CD4-positive, alpha-beta T cell (primary cell): ENCODE data around the gene ARHGDIB. TPM values are rescaled to one million over a fixed set of nuclear protein-coding genes. Genes with fewer than 3 reads are reported as not detected.

ENCODE experiments used
- ATAC-seq: fragments of 200-7000 bp; cut with Tn5 transposase; one replicate; pipeline ENCODE4 v1.10.0; 2022; ENCODE audit warnings: mild to moderate bottlenecking; ENCODE audit not compliant: poor library complexity
- CTCF ChIA-PET: fragments of 350-600 bp; sonication (Branson Sonifier 250); formaldehyde crosslinking; loops from one replicate; lab custom pipeline; 2021; ENCODE audit warnings: antibody characterized with exemption, inconsistent platforms; lab: Charles Lee
- POLR2A ChIA-PET: fragments of 350-600 bp; sonication (Branson Sonifier 250); formaldehyde crosslinking; loops from one replicate; lab custom pipeline; 2021; ENCODE audit warnings: antibody characterized with exemption, inconsistent platforms; lab: Charles Lee
- DNase-seq, 14 experiments: peaks; one replicate each; pipeline ENCODE4 v3.0.0-alpha.2; 2013 to 2020; ENCODE audit warnings: mixed read lengths in 2 of 14
- H3K27ac ChIP-seq, 2 donors: one replicate each; pipeline versions ENCODE4 v1.5.1 to v1.7.0; 2013; ENCODE audit warnings: low read length in 2 of 2, low read depth in 1 of 2, mild to moderate bottlenecking in 1 of 2
- H3K27me3 ChIP-seq, 2 experiments: 1 replicate in 1 of 2; 2 replicates in 1 of 2; pipeline versions ENCODE4 v1.6.1 to v1.7.0; 2013; ENCODE audit warnings: low read length in 2 of 2, control low read depth in 1 of 2, mild to moderate bottlenecking in 1 of 2, moderate library complexity in 1 of 2; ENCODE audit not compliant: insufficient read depth in 2 of 2, control insufficient read depth in 1 of 2
- H3K36me3 ChIP-seq: one replicate; pipeline ENCODE4 v1.6.1; 2013; ENCODE audit warnings: low read length, control low read depth; ENCODE audit not compliant: insufficient read depth
- H3K4me1 ChIP-seq: one replicate; pipeline ENCODE4 v1.6.1; 2013; ENCODE audit warnings: low read length, control low read depth; ENCODE audit not compliant: insufficient read depth
- H3K4me3 ChIP-seq: one replicate; pipeline ENCODE4 v1.5.1; 2013; ENCODE audit warnings: mild to moderate bottlenecking, low read length, moderate library complexity
- H3K9me3 ChIP-seq, 2 experiments: 1 replicate in 1 of 2; 2 replicates in 1 of 2; pipeline versions ENCODE4 v1.6.1 to v1.7.0; 2013; ENCODE audit warnings: low read length in 2 of 2, mild to moderate bottlenecking in 2 of 2, control low read depth in 1 of 2, moderate library complexity in 1 of 2; ENCODE audit not compliant: control insufficient read depth in 1 of 2, insufficient read depth in 1 of 2
- H3K27ac Mint-ChIP-seq: one replicate; pipeline ENCODE4 v1.8.0; 2020; ENCODE audit warnings: mixed read lengths
- H3K27me3 Mint-ChIP-seq: one replicate; pipeline ENCODE4 v1.8.0; 2021; ENCODE audit warnings: mixed read lengths
- H3K36me3 Mint-ChIP-seq: one replicate; pipeline ENCODE4 v1.8.0; 2021; ENCODE audit warnings: low read depth, mixed read lengths
- H3K4me1 Mint-ChIP-seq: one replicate; pipeline ENCODE4 v1.8.0; 2021; ENCODE audit warnings: low read depth, mixed read lengths
- H3K4me3 Mint-ChIP-seq: one replicate; pipeline ENCODE4 v1.8.0; 2020; ENCODE audit warnings: mild to moderate bottlenecking, mixed read lengths
- H3K9me3 Mint-ChIP-seq: one replicate; pipeline ENCODE4 v1.8.0; 2020; ENCODE audit warnings: mixed read lengths
- intact Hi-C, 2 experiments: fragments of 100-400 bp; cut with DNase I in 1 of 2; cut with micrococcal nuclease in 1 of 2; formaldehyde crosslinking; loops; one replicate each; pipeline versions ENCODE4 v1.15.1 to v1.9.0; 2023 to 2025; cut with DNase I, micrococcal nuclease
- total RNA-seq, 174 experiments: library from RNA in 2 of 174; stranded (reverse) in 2 of 174; gene quantifications; one replicate each; pipeline ENCODE4 v1.2.3 and lab custom pipeline; 2021 to 2026
- TF ChIP-seq, protein P1 (sequence below): fragments of 200-600 bp; IDR thresholded peaks from one replicate; pipeline ENCODE4 v1.8.0; 2022; ENCODE audit warnings: antibody characterized with exemption, mild to moderate bottlenecking

ARHGDIB gene
- total RNA-seq, 2 experiments from 2014 or later = 872 to 942 TPM

DNA sequence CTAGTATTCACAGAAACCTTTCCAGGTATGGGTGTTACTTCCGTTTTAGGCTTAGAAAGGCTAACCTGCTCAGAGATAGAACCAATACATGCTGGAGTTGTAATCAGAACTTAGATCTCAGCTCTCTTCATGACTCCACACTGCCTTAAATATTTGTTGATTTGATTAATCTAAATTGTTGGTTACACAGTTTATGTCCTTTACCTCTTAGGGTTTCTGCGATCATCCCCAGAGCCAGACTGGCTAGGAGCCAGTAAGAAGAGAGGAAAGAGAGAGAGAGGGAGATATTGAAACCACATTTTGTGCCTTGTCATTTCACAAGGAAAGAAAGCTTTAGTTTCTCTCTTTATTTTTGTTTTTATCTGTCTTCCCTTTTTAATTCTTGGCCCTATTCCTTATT, 58.9 kb downstream of the ARHGDIB start:
- DNase-seq (no peak), ATAC-seq (no peak)
- no peaks in the 10 kb centered on the region for H3K27me3 ChIP-seq
- Mint-ChIP-seq H3K27ac (no peak overlapping the region), H3K27me3 (no peaks in the 10 kb centered on the region), H3K4me3 (no peak overlapping the region), H3K4me1 (peaks cover 18% of the 10 kb centered on the region), H3K9me3 (no peaks in the 10 kb centered on the region), H3K36me3 (peaks cover 7% of the 10 kb centered on the region)
- no peaks in the 10 kb centered on the region for H3K36me3 ChIP-seq
- TF ChIP-seq, protein P1, sequence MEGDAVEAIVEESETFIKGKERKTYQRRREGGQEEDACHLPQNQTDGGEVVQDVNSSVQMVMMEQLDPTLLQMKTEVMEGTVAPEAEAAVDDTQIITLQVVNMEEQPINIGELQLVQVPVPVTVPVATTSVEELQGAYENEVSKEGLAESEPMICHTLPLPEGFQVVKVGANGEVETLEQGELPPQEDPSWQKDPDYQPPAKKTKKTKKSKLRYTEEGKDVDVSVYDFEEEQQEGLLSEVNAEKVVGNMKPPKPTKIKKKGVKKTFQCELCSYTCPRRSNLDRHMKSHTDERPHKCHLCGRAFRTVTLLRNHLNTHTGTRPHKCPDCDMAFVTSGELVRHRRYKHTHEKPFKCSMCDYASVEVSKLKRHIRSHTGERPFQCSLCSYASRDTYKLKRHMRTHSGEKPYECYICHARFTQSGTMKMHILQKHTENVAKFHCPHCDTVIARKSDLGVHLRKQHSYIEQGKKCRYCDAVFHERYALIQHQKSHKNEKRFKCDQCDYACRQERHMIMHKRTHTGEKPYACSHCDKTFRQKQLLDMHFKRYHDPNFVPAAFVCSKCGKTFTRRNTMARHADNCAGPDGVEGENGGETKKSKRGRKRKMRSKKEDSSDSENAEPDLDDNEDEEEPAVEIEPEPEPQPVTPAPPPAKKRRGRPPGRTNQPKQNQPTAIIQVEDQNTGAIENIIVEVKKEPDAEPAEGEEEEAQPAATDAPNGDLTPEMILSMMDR = no peak
- ChIA-PET POLR2A (no interaction called here), CTCF (interaction anchor here (1.6 kb wide), 1 partner anchor 8 kb away, joined by 3 read pairs; no protein-coding TSS in a partner anchor)
- no peak overlapping the region for H3K4me3 ChIP-seq
- H3K27ac ChIP-seq = no peak overlapping the region
- H3K9me3 ChIP-seq = no peaks in the 10 kb centered on the region
- intact Hi-C loops = no loop called here
- no peaks in the 10 kb centered on the region for H3K4me1 ChIP-seq

DNA sequence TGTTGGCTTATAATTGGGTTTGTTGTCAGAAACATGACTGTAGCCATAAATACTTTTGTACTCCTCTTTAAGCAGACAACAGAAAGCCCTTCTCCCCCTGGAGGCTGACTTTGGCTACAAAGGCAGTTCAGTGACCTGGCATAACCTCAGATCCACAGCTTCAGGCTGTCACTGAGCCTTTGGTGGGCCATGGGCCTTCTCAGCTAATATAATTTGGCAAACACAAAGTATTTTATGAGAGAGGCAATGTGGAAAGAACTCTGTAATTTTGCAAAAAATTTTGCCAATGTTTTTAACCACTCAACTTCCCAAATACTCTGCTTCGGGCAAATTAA, 60.2 kb downstream of the ARHGDIB start:
- Mint-ChIP-seq H3K27ac (no peak overlapping the region), H3K4me3 (no peak overlapping the region), H3K9me3 (no peaks in the 10 kb centered on the region), H3K36me3 (no peaks in the 10 kb centered on the region), H3K4me1 (peaks cover 18% of the 10 kb centered on the region), H3K27me3 (no peaks in the 10 kb centered on the region)
- no peaks in the 10 kb centered on the region for H3K27me3 ChIP-seq
- no peaks in the 10 kb centered on the region for H3K9me3 ChIP-seq
- ATAC-seq = no peak
- no peaks in the 10 kb centered on the region for H3K4me1 ChIP-seq
- H3K4me3 ChIP-seq = no peak overlapping the region
- ChIA-PET CTCF (interaction anchor here (0.6 kb wide), 1 partner anchor 21 kb away, joined by 3 read pairs; no protein-coding TSS in a partner anchor), POLR2A (no interaction called here)
- intact Hi-C loops = no loop called here
- H3K36me3 ChIP-seq = no peaks in the 10 kb centered on the region
- DNase-seq = no peak
- no peak overlapping the region for H3K27ac ChIP-seq
- TF ChIP-seq, protein P1 = no peak

DNA sequence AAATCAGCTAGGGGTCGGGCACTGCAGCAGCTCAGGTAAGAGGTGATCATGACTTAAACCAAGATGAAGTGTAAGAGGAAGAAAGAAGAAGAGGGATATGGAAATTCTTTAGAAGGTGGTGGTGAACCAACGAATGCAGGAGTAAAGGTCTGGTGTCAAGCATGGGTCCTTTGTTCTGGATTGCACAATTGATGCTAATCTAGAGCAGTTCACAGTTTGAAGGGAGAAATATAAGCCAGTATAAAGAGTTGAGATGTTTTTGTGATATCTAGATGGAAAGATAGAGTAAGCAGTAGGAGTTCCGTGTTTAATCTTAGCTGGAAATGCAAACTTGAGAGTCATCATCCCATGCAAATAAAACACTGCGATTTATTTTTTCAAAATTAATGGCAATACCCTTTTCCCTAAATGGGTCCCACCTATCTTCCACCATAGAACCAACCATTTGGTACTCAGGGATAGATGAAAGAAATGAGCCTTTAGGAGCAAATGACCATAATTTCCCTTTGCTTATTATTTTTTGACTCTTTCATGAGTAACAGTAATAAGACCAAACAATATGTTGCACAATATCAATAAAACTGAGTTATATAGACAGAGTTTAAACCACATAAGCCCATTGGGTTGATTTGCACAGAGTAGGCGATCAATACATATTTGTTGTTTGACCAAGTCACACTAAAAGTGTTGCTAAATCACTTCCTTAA, 60.7 kb downstream of the ARHGDIB start:
- POLR2A ChIA-PET = no interaction called here
- ATAC-seq (no peak), DNase-seq (no peak)
- TF ChIP-seq, protein P1 = no peak
- H3K4me3 Mint-ChIP-seq = no peak overlapping the region
- Histone ChIP-seq H3K36me3 (no peaks in the 10 kb centered on the region), H3K4me1 (no peaks in the 10 kb centered on the region), H3K4me3 (no peak overlapping the region), H3K27ac (no peak overlapping the region), H3K9me3 (no peaks in the 10 kb centered on the region), H3K27me3 (no peaks in the 10 kb centered on the region)
- peaks cover 18% of the 10 kb centered on the region for H3K4me1 Mint-ChIP-seq
- CTCF ChIA-PET = no interaction called here
- H3K36me3 Mint-ChIP-seq = no peaks in the 10 kb centered on the region
- intact Hi-C loops = no loop called here
- no peaks in the 10 kb centered on the region for H3K27me3 Mint-ChIP-seq
- no peaks in the 10 kb centered on the region for H3K9me3 Mint-ChIP-seq
- H3K27ac Mint-ChIP-seq = no peak overlapping the region
